CD4-positive, alpha-beta T cell treated with Interleukin-17A for 4 hours (primary cell): ENCODE measurements around the gene CCDC91.
"Not testable (repeated sequence)": the region's sequence is repeated elsewhere in the genome, so short reads cannot be mapped to it uniquely, and the experiment has no call there.

Source experiments
- DNase-seq: peaks from one replicate; pipeline ENCODE4 v3.0.0-alpha.2; 2020; ENCODE audit warnings: mixed read lengths

The CCDC91 gene

DNA sequence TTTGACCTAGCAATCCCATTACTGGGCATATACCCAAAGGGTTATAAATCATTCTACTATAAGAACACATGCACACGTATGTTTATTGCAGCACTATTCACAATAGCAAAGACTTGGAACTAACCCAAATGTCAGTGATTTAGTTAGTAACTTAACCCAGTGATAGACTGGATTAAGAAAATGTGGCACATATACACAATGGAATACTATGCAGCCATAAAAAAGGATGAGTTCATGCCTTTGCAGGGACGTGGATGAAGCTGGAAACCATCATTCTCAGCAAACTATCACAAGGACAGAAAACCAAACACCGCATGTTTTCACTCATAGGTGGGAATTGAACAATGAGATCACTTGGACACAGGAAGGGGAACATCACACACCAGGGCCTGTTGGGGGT lies 189.5 kb downstream of the CCDC91 start:
- not testable (repeated sequence) for DNase-seq

- no peak for DNase-seq
These were observed 193.1 kb downstream of the CCDC91 start for GRCh38 chr12:28383368-28383767.

- no peak for DNase-seq
These were observed 198.6 kb downstream of the CCDC91 start for GRCh38 chr12:28388879-28389278.

GRCh38 chr12:28390206-28390605 lies 199.9 kb downstream of the CCDC91 start:
- no peak for DNase-seq

DNA sequence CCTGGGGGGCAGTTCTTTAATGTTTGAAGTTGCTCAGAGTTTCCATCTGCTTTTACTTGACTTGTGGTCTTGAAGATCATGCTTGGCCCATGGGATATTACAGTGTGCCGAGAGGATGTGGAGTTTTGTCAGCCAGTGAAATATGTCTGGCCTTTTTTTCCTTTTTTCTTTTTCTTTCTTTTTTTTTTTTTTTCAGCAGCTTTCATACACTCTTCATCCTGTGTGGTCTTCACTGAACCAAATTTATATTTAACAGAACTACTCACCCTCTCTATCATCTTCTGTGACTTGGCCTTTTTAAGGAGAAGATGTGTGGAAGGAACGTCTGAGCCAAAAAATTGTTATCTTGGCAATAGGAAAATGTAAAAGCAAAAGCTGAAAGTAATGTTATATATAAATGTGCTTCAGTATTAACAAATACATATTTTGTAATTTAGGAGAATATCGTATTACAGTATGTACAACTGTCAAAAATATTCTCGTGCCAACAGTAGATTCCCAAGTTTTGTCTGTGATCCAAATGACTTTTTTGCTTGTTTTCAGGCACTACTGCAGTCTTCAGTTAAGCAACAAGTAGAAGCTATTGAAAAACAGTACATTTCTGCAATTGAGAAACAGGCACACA lies 200.6 kb downstream of the CCDC91 start:
- DNase-seq, result no peak

- no peak for DNase-seq
These were observed 219.6 kb downstream of the CCDC91 start for GRCh38 chr12:28409892-28410291.

DNA sequence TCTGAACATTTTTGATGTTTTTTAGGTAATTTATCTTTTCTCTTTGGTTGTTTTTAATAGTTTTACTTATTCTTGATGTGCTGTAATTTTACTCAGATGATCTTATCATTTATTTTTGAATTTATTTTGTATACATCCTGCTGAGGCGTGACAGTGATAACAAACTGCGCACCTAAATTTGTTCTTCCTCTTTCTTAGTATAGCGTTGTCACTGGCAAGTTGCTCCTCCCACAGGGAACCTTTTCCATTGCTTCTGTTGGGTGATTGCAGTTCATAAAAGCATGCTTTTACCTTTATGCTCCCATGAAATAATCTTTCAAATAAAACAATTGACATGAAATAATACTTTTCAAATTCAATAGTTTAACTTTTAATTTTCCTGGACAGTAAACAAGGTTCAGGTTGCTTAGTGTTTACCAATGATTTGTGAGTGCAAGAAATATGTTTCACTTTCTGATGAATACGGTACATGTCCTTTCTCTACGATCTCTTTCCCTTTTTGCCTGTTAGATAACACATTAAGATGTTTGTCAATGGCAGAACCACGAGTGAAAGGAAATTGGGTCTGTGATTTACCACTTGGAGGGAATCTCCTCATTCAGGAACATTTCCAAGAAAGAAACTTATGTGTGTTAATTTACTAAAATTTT lies 223.3 kb downstream of the CCDC91 start:
- no peak for DNase-seq

- DNase-seq, result no peak
These were observed 225.5 kb downstream of the CCDC91 start for GRCh38 chr12:28415755-28416154.

- DNase-seq, result no peak
These were observed 231.1 kb downstream of the CCDC91 start for GRCh38 chr12:28421374-28421773.

- no peak for DNase-seq
These were observed 234.7 kb downstream of the CCDC91 start for GRCh38 chr12:28424965-28425364.

- no peak for DNase-seq
These were observed 235.3 kb downstream of the CCDC91 start for GRCh38 chr12:28425526-28425925.

GRCh38 chr12:28427046-28427445 lies 236.8 kb downstream of the CCDC91 start:
- no peak for DNase-seq

DNA sequence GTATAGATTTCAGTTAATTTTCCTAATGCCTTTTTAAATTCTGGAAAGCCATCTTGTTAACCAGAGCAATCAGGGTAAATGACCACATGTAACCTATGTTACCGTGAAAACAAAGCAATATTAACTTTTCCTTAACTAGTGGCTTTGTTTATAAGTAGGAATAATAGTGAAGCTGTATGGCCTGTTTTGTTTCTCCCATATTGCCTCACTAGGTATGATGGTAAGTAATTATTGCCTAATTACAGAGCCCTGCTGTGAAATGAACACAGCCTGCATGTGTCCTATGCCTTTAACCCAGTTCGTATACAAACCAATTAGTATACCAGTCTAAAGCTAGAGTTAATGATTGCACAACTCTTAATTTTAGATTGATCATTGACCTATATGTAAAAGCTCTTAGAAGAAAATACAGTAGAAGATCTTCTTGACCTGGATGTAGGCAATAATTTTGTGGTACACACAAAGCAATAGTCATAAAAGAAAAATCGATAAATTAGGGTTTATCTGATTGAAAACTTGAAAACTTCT lies 249.9 kb downstream of the CCDC91 start:
- no peak for DNase-seq

DNA sequence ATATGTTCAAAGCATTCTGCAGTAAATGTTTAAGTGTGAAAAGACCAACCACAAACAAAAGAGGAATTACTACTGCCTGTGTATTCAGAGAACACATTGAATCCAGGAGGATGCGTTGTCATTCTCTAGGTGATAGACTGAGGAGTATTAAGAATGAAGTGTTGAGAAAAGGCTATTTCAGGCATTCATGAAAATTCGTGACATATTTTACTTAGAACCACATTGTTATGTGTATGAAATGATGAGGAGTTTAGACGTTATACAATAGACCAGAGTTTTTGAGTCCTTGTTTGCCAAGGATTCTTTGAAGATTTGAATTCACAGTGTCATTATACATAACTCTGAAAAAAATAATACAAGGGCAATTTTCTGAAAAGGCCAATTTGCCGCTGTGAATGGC lies 251.8 kb downstream of the CCDC91 start:
- DNase-seq, result no peak

GRCh38 chr12:28443337-28443736 lies 253.1 kb downstream of the CCDC91 start:
- DNase-seq, result no peak

- DNase-seq, result no peak
These were observed 255.8 kb downstream of the CCDC91 start for GRCh38 chr12:28446031-28446430.

GRCh38 chr12:28453686-28454085 lies 263.4 kb downstream of the CCDC91 start:
- DNase-seq, result no peak

DNA sequence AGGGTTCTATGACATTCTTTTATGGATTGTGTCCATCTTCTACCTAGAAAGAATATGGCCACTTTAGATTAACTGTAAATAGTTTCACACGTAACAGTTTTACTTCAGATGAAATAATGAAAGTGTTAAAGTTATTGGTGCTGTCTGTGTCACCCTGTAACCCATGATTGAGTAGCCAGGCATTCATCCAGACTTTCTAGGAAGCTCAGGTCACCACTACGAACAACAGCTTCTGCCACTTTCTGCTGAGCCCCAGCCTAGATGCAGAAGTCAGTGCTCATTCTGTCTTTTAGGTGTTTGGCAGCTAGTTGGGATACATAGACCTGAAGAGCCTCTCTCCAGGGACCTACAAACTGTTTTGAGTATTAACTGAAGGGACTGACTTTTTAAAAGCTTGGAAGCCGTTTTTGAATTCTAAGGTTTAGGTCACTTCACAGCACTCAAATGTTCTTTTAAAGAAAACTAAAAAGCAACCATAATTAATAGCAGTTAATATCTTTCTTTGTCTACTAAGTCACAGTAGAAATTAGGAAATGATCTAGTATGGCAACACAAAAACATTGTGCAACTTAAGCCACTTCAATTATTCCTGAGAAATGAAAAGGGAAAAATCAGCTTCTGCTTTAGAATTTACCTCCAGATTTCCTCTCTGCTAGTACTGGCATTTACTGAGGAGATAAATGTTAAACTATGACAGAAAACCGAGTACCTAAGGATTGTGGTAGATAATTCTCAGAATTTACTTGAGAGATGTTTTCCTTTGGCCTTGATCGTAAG lies 266.9 kb downstream of the CCDC91 start:
- DNase-seq, result no peak

DNA sequence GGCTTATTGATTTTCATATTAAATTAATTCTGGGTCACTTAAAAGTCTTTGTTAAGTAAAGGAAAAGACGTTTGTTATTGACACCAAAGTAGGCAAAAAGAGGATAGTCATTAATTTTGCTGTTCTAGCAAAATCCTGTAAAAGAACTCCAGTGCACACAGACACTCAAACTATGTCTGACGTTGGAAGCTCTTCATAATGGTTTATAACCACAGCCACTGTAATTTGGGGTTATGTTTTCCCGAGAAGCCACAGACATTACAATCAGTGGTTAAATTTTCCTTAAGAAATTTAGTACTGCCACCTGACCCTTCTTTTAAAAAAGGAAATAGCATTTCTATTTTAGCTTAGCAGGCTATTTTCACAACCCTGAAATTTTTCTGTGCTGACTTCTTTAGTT lies 267.5 kb downstream of the CCDC91 start:
- no peak for DNase-seq

GRCh38 chr12:28459481-28459880 lies 269.2 kb downstream of the CCDC91 start:
- no peak for DNase-seq

DNA sequence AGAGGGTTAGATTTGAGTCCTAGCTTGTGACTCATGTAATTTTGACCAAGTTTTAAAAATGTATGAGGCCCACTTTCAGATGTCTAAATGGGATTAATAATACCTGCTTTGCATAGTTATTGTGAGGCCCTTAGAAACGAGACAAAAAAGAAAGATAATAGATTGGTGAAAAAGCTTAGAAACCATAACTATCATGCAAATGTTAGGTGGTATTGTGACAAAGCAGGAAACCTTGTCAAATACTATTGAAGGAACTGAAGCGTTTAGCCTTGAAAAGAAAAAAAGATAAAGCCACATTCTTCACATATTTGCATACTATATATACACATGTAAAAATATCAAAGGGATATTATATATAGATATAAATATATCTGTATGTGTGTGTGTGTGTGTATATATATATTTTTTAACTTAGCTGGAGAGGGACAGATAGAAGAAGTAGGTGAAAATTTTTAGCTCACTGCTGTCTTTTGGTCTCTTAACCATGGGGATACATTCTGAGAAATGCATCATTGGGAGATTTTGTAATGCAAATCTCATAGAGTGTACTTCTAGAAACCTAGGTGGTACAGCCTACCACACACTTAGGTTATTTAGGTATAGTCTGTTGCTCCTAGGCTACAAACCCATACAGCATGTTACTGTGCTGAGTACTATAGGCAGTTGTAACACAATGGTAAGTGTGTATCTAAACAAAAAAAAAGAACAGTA lies 270.3 kb downstream of the CCDC91 start:
- no peak for DNase-seq

GRCh38 chr12:28463396-28463795 lies 273.1 kb downstream of the CCDC91 start:
- no peak for DNase-seq

DNA sequence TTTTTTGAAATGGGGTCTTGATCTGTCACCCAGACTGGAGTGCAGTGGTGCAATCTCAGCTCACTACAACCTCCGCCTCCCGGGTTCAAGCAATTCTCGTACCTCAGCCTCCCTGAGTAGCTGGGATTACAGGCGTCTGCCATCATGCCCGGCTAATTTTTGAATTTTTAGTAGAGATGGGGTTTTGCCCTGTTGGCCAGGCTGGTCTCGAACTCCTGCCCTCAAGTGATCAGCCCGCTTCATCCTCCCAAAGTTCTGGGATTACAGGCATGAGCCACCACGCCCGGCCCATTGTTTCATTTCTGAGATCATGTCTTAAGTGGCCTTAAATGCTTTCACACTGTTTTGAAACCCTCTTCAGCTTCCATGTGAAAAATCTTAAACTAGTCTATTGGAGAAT lies 281.5 kb downstream of the CCDC91 start:
- DNase-seq, result not testable (repeated sequence)
